IMR-90 (cell line): ENCODE measurements around the gene EPC1.

Source experiments
- CTCF ChIP-seq: conservative IDR thresholded peaks from 2 replicates; pipeline ENCODE4 v1.5.1; 2012; ENCODE audit warnings: mild to moderate bottlenecking, low read depth, low read length, improper control_type of control experiment
- POLR2A ChIP-seq: IDR thresholded peaks from 2 replicates; pipeline ENCODE4 v1.6.1; 2012; ENCODE audit warnings: mild to moderate bottlenecking, low read depth, low read length

- TF ChIP-seq CTCF (no peak), POLR2A (no peak)
These were observed 47.0 kb upstream of the EPC1 start for GRCh38 chr10:32393911-32394310.
